PC-3 (cell line): Measurements from ENCODE around the gene TMEM161B.

Source experiments
- EZH2 ChIP-seq: fragments of 300-600 bp; sonication (generic); IDR thresholded peaks from one replicate; pipeline ENCODE4 v1.6.1; 2017; ENCODE audit warnings: antibody characterized with exemption, mild to moderate bottlenecking, low read length; ENCODE audit not compliant: unreplicated experiment
- EZH2phosphoT487 ChIP-seq: fragments of 300-600 bp; sonication (generic); IDR thresholded peaks from 2 replicates; pipeline ENCODE4 v1.6.1; 2018; ENCODE audit warnings: mild to moderate bottlenecking, antibody characterized with exemption, low read length, borderline replicate concordance
- TF ChIP-seq, protein P1 (sequence below): fragments of 300-600 bp; sonication (generic); conservative IDR thresholded peaks from 2 replicates; pipeline ENCODE4 v1.5.1; 2017; ENCODE audit warnings: antibody characterized with exemption, low read depth, mild to moderate bottlenecking, low read length

DNA sequence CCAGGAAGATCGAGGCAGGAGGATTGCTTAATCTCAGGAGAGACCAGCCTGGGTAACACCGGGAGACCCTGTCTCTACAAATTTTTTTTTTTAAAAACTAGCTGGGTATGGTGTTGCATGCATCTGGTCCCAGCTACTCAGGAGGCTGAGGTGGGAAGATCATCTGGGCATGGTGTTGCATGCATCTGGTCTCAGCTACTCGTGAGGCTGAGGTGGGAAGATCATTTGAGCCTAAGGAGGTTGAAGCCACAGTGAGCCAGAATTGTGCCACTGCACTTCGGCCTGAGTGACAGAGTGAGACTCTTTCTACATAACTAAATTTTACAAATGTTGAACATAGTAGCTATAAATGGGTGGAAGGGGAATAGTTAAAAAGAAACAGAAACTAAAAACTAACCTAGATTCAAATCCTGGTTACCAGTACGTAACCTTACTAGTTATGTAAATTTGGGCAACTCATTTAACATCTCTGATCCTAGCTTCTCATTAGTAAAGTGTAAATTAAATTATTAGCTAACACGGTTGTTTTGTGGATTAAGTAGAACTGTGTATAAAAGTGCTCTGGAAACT is 41.7 kb downstream of the TMEM161B start:
- TF ChIP-seq, protein P1, sequence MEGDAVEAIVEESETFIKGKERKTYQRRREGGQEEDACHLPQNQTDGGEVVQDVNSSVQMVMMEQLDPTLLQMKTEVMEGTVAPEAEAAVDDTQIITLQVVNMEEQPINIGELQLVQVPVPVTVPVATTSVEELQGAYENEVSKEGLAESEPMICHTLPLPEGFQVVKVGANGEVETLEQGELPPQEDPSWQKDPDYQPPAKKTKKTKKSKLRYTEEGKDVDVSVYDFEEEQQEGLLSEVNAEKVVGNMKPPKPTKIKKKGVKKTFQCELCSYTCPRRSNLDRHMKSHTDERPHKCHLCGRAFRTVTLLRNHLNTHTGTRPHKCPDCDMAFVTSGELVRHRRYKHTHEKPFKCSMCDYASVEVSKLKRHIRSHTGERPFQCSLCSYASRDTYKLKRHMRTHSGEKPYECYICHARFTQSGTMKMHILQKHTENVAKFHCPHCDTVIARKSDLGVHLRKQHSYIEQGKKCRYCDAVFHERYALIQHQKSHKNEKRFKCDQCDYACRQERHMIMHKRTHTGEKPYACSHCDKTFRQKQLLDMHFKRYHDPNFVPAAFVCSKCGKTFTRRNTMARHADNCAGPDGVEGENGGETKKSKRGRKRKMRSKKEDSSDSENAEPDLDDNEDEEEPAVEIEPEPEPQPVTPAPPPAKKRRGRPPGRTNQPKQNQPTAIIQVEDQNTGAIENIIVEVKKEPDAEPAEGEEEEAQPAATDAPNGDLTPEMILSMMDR = no peak
- no peak for TF ChIP-seq EZH2
- TF ChIP-seq EZH2phosphoT487 = no peak
